SH-SY5Y (cell line): ENCODE data around the gene TIMMDC1.

Experiments used
- GATA2 ChIP-seq: IDR thresholded peaks from 2 replicates; pipeline ENCODE4 v1.6.1; 2011; ENCODE audit warnings: mild to moderate bottlenecking, low read depth, low read length
- GATA3 ChIP-seq: IDR thresholded peaks from 2 replicates; pipeline ENCODE4 v1.6.1; 2011; ENCODE audit warnings: low read depth, mild to moderate bottlenecking, low read length, moderate library complexity

GRCh38 chr3:119527714-119528113 is 29.4 kb downstream of the TIMMDC1 start:
- TF ChIP-seq GATA2 (no peak), GATA3 (no peak)
